Measurements from ENCODE around the gene TSC22D4.

Gene TSC22D4

DNA sequence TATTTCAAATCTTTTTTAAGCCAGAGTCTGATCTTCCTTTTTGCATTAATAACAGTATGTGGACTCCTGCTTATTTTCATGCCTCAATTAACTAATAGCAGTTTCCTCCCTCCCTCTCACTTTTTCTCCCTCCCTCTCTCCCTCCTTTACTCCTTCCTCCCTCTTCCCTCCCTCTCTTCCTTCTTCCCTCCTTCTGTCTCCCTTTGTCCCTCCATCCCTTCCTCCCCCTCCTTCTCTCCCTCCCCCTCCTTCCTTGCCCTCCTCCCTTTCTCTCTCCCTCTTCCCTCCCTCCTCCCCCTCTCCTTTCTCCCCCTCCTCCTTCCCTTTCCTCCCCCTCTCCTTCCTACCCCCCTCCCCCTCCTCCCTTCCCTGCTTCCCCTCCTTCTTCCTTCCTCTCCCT is 52.5 kb downstream of the TSC22D4 start:
- no peak for DNase-seq

DNA sequence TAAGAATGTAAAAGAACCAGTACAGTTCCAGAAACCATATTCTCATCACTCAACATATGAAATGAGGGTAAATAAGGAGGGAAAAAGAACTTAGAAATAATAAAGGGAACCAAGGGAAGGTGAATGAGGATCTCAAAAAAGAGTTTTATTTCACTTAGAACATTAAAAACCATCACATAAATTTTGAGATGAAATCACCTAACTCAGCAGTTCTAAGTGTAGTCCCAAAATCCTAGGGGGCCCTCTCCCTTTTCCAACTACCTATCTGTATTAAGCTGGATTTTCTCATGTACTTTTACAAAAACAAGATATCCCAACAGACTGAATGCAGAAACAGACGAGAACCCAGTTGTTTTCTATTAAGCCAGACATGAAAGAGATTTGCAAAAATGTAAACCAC is 53.7 kb downstream of the TSC22D4 start:
- DNase-seq: no peak

DNA sequence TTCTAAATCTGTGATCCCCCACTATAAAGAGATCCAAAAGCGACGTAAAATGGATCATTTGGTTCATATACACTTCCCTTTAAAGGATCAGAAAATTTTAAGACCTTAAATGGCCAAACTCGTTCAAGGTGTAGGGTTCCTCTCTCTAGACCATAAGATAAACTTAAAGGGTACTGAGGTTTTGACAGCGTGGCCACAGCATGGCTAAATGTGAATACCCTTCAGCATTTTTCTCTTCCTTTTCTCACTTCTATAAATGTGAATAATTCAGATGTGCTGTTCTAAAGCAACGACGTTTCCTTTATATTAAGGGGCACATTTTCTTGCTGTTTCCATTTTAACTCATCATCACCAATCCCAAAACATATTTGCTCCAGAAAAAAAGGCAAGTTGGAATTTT is 55.7 kb downstream of the TSC22D4 start:
- no peak for DNase-seq

GRCh38 chr7:100419660-100420226 is 59.3 kb downstream of the TSC22D4 start:
- no peak for DNase-seq

DNA sequence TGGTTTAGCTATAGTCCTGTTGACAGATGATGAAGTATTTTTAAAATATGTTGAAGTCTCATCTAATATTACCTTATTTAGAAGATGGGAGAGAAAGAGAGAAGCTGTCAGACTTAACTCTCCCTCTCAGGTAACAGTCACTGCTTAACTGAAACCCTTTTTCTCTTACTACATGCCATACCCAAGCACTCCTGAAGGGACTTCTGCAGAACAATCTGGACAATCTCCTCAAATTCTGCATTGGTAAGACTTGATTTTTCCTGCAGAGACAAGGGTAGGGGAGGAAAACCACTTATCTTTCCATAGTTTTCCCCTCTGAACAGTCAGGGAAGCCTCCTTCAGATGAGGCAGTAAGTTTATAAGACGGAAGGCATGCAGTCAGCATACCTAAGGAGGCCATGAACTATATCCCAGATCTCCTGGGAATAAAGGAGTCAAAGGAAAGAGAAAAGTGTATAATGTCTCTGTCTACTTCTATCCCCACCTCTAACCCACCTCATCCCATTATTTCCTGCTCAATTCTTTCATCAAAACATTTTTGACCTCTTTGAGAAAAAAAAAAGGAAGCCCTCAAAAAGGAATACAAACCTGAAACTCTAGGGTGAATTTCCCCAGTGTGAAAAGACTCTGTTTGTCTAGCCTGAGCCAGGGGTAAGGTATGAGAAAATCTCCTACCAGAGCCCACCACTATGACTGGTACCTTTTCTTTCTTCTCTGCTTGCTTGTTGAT is 59.9 kb downstream of the TSC22D4 start:
- DNase-seq: no peak
